ENCODE results near the gene TWIST1. TPM values are rescaled to one million over a fixed set of nuclear protein-coding genes. Genes with fewer than 3 reads are reported as not detected.
A peak's percentile ranks its signal among the peaks of the same experiment; 100 is the strongest.

Gene TWIST1
- total RNA-seq, 1 experiment from 2014 or later = 1.0 TPM

- Histone ChIP-seq H3K4me2 (no peak overlapping the region), H3K36me3 (ENCODE audit: low read depth) (no peaks in the 10 kb centered on the region), H3K79me2 (ENCODE audit: low read depth) (no peaks in the 10 kb centered on the region), H3K4me1 (replicated peaks; ENCODE audit: insufficient read depth) (peaks cover 10% of the 10 kb centered on the region), H3K4me3 (no peak overlapping the region), H2AFZ (peak overlapping the region; percentile 25; the same call in 1 of the 2 replicates), H3F3A (ENCODE audit: insufficient read depth, low read depth) (0 out of 2 replicates have a peak, but pooled peaks cover 9% of the 10 kb centered on the region), H3K9me2 (ENCODE audit: insufficient read depth) (no peaks in the 10 kb centered on the region), H3K27me3 (ENCODE audit: insufficient read depth, low read depth) (no peaks in the 10 kb centered on the region), H4K20me1 (ENCODE audit: insufficient read depth) (no peaks in the 10 kb centered on the region), H3K27ac (no peak overlapping the region), H3K9me3 (ENCODE audit: insufficient read depth, low read depth) (peaks cover 16% of the 10 kb centered on the region)
- no peak for TF ChIP-seq EZH2 (IDR thresholded peaks at IDR 0.05; ENCODE audit: low read depth)
- TF ChIP-seq, protein P1, sequence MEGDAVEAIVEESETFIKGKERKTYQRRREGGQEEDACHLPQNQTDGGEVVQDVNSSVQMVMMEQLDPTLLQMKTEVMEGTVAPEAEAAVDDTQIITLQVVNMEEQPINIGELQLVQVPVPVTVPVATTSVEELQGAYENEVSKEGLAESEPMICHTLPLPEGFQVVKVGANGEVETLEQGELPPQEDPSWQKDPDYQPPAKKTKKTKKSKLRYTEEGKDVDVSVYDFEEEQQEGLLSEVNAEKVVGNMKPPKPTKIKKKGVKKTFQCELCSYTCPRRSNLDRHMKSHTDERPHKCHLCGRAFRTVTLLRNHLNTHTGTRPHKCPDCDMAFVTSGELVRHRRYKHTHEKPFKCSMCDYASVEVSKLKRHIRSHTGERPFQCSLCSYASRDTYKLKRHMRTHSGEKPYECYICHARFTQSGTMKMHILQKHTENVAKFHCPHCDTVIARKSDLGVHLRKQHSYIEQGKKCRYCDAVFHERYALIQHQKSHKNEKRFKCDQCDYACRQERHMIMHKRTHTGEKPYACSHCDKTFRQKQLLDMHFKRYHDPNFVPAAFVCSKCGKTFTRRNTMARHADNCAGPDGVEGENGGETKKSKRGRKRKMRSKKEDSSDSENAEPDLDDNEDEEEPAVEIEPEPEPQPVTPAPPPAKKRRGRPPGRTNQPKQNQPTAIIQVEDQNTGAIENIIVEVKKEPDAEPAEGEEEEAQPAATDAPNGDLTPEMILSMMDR (conservative IDR thresholded peaks at IDR 0.05) = no peak
- ChIA-PET CTCF (interaction anchor here (0.6 kb wide), 1 partner anchor 67 kb away, joined by 5 read pairs; no protein-coding TSS in a partner anchor), POLR2A (ENCODE audit: unreplicated experiment) (no interaction called here)
- no peak for DNase-seq
- intact Hi-C loops (cut with micrococcal nuclease; ENCODE audit: unreplicated experiment) = no loop called here
- BruUV-seq (replicated peaks) = no TSS peak
These were observed 15.5 kb downstream of the TWIST1 start for GRCh38 chr7:19101909-19102308.

DNA sequence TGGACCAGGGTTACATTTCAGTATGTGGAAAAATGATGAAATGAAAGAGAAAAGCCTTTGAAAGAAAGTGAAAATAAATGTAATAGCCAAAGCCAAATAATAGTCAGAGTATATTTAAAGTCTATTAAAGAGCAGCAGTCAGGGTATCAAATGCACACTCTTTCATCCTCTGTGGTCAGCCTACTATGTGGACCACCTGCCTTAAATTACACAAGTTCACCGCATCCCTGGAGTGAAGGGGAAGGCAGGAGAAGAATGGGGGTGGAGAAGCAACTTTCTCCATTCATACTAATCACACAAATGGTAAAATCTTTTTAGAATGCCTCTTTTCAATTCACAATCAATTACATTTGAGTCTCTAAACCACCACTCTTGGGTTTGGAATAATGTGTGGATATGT lies 16.0 kb downstream of the TWIST1 start:
- Histone ChIP-seq H3K79me2 (ENCODE audit: low read depth) (no peaks in the 10 kb centered on the region), H3K9me3 (ENCODE audit: insufficient read depth, low read depth) (peaks cover 16% of the 10 kb centered on the region), H4K20me1 (ENCODE audit: insufficient read depth) (no peaks in the 10 kb centered on the region), H3K27ac (no peak overlapping the region), H2AFZ (peak overlapping the region; percentile 25; the same call in 1 of the 2 replicates), H3K4me1 (replicated peaks; ENCODE audit: insufficient read depth) (peaks cover 10% of the 10 kb centered on the region), H3K4me2 (no peak overlapping the region), H3K36me3 (ENCODE audit: low read depth) (no peaks in the 10 kb centered on the region), H3K27me3 (ENCODE audit: insufficient read depth, low read depth) (no peaks in the 10 kb centered on the region), H3F3A (ENCODE audit: insufficient read depth, low read depth) (0 out of 2 replicates have a peak, but pooled peaks cover 9% of the 10 kb centered on the region), H3K4me3 (no peak overlapping the region), H3K9me2 (ENCODE audit: insufficient read depth) (no peaks in the 10 kb centered on the region)
- ChIA-PET POLR2A (ENCODE audit: unreplicated experiment) (no interaction called here), CTCF (no interaction called here)
- DNase-seq = no peak
- intact Hi-C loops (cut with micrococcal nuclease; ENCODE audit: unreplicated experiment) = no loop called here
- BruUV-seq (replicated peaks) = no TSS peak
- TF ChIP-seq, protein P1 (conservative IDR thresholded peaks at IDR 0.05) = no peak
- TF ChIP-seq EZH2 (IDR thresholded peaks at IDR 0.05; ENCODE audit: low read depth) = no peak

- Histone ChIP-seq H3K4me2 (0 out of 2 replicates have a peak overlapping the region, but pooled peaks have one; percentile 17), H3K79me2 (ENCODE audit: low read depth) (no peaks in the 10 kb centered on the region), H3K27ac (peak overlapping the region; percentile 40; the same call in 1 of the 2 replicates), H3K27me3 (ENCODE audit: insufficient read depth, low read depth) (no peaks in the 10 kb centered on the region), H3K9me2 (ENCODE audit: insufficient read depth) (no peaks in the 10 kb centered on the region), H4K20me1 (ENCODE audit: insufficient read depth) (no peaks in the 10 kb centered on the region), H3F3A (ENCODE audit: insufficient read depth, low read depth) (0 out of 2 replicates have a peak, but pooled peaks cover 9% of the 10 kb centered on the region), H3K9me3 (ENCODE audit: insufficient read depth, low read depth) (peaks cover 16% of the 10 kb centered on the region), H2AFZ (no peak overlapping the region), H3K4me3 (no peak overlapping the region), H3K36me3 (ENCODE audit: low read depth) (no peaks in the 10 kb centered on the region), H3K4me1 (replicated peaks; ENCODE audit: insufficient read depth) (peaks cover 10% of the 10 kb centered on the region)
- ChIA-PET POLR2A (ENCODE audit: unreplicated experiment) (no interaction called here), CTCF (no interaction called here)
- intact Hi-C loops (cut with micrococcal nuclease; ENCODE audit: unreplicated experiment) = no loop called here
- DNase-seq = no peak
- no TSS peak for BruUV-seq (replicated peaks)
- TF ChIP-seq EZH2 (IDR thresholded peaks at IDR 0.05; ENCODE audit: low read depth) = no peak
- TF ChIP-seq, protein P1 (conservative IDR thresholded peaks at IDR 0.05) = no peak
These were observed 17.5 kb downstream of the TWIST1 start for GRCh38 chr7:19099924-19100323.
